Prostate gland (tissue), 1 donor: ENCODE measurements around the gene SSPN.

Source experiments
- POLR2A ChIP-seq: fragments of 450-650 bp; IDR thresholded peaks from one replicate; pipeline ENCODE4 v1.6.1; 2016; ENCODE audit warnings: antibody characterized with exemption, mild to moderate bottlenecking
- POLR2AphosphoS5 ChIP-seq: sonication (generic); formaldehyde crosslinking; IDR thresholded peaks from one replicate; pipeline ENCODE4 v1.6.1; 2017; ENCODE audit warnings: antibody characterized with exemption

DNA sequence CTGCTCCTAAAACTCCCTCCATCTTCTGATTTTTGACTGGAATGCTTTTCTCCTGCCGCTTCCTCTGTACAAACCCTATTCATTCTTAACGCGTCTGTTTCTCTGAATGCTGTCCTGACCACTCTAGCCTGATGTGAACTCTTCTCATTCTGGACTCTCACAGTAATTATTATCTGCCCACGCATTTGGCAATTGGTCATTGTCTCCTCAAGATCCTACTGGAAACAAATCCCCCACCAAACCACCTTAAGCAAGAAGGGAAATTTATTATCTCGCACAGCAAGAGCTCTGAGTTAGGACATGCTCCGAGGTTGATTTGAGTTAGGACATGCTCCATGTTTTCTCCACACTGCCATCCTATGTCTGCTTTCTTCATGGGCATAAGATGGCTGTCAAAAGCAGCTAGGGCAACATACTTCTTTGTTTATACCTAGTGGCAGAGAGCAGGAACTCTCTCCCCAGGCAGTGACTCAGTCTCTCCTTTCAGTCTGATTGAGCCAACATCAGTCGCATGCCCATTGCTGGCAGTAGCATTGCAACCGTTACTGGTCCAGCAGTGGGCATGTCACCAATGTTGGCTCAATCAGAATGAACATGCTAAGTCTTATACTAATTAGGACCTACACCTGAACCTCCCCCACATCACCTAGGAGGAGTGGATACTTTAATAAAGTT, 102.2 kb downstream of the SSPN start:
- TF ChIP-seq POLR2A (no peak), POLR2AphosphoS5 (no peak)
